K562 (cell line): ENCODE results near the gene FBXW2. TPM values are rescaled to one million over a fixed set of nuclear protein-coding genes. Genes with fewer than 3 reads are reported as not detected.

Experiments used
- ATAC-seq: fragments of 200-7000 bp; cut with Tn5 transposase; 3 replicates; pipeline ENCODE4 v1.9.1; 2020; ENCODE audit warnings: moderate library complexity
- BruUV-seq: library from RNA; stranded (reverse); fragments of 400-500 nt; replicated peaks from 2 replicates; lab custom pipeline; 2021; lab: Mats Ljungman, UMichigan
- CTCF ChIA-PET: fragments of 300-600 bp; formaldehyde crosslinking; extraction: SDS; loops from one replicate; lab custom pipeline; 2021; ENCODE audit warnings: low intra/inter-chr PET ratio; lab: Yijun Ruan, JAX
- POLR2A ChIA-PET: fragments of 300-600, 350-650 bp; sonication (Branson Sonifier 250); formaldehyde crosslinking; extraction: SDS; loops from one replicate; lab custom pipeline; 2021; ENCODE audit warnings: antibody characterized with exemption, inconsistent platforms; lab: Yijun Ruan, JAX
- DNase-seq, 4 experiments: peaks; one replicate each; pipeline versions ENCODE4 v3.0.0 to v3.0.0-alpha.2; 2011 to 2018; ENCODE audit warnings: low spot score in 3 of 4, mixed read lengths in 3 of 4; ENCODE audit errors: extremely low read depth in 1 of 4
- FAIRE-seq: peaks from 2 replicates; lab custom pipeline; 2011; peaks lifted over from hg19 to GRCh38; lab: Jason Lieb, UNC
- H2AFZ ChIP-seq: 2 replicates; pipeline ENCODE4 v1.6.0; 2011; ENCODE audit warnings: low read depth, low read length, control low read depth, inconsistent platforms
- H3K27ac ChIP-seq: fragments of 200-600 bp; 3 replicates; pipeline ENCODE4 v1.8.0; 2011; ENCODE audit warnings: low read depth, mild to moderate bottlenecking, control low read depth, inconsistent platforms, low read length, moderate library complexity, mixed read lengths; ENCODE audit errors: extremely low read depth
- H3K27me3 ChIP-seq, 2 experiments: fragments of 300-600 bp in 1 of 2; 2 replicates in 1 of 2; 3 replicates in 1 of 2; pipeline versions ENCODE4 v1.6.0 to v1.8.0; 2011; ENCODE audit warnings: inconsistent platforms in 2 of 2, low read length in 2 of 2, mild to moderate bottlenecking in 1 of 2, mixed read lengths in 1 of 2, moderate library complexity in 1 of 2; ENCODE audit not compliant: control insufficient read depth in 2 of 2, insufficient read depth in 2 of 2
- H3K36me3 ChIP-seq: fragments of 300-600 bp; 3 replicates; pipeline ENCODE4 v1.8.0; 2011; ENCODE audit warnings: mild to moderate bottlenecking, low read length, inconsistent platforms; ENCODE audit not compliant: control insufficient read depth, insufficient read depth
- H3K4me1 ChIP-seq, 2 experiments: fragments of 200-600 bp in 1 of 2; replicated peaks in 1 of 2; 2 replicates in 1 of 2; 3 replicates in 1 of 2; pipeline versions ENCODE4 v1.5.1 to v1.8.0; 2011; ENCODE audit warnings: inconsistent platforms in 2 of 2, low read length in 2 of 2, mild to moderate bottlenecking in 1 of 2, mixed read lengths in 1 of 2, moderate library complexity in 1 of 2; ENCODE audit not compliant: control insufficient read depth in 2 of 2, insufficient read depth in 2 of 2
- H3K4me2 ChIP-seq: 2 replicates; pipeline ENCODE4 v1.6.1; 2011; ENCODE audit warnings: low read length, control low read depth, inconsistent platforms, mixed read lengths; ENCODE audit not compliant: insufficient read depth
- H3K4me3 ChIP-seq: fragments of 200-600 bp; sonication (generic), shearing (Covaris generic); 2 replicates; pipeline ENCODE4 v1.5.1; 2016; ENCODE audit warnings: control low read depth, inconsistent platforms
- H3K79me2 ChIP-seq: fragments of 200-600 bp; 3 replicates; pipeline ENCODE4 v1.8.0; 2011; ENCODE audit warnings: low read length, inconsistent platforms; ENCODE audit not compliant: control insufficient read depth, insufficient read depth
- H3K9ac ChIP-seq, 2 experiments: 2 replicates each; pipeline versions ENCODE4 v1.6.0 to v1.6.1; 2011; ENCODE audit warnings: low read depth in 2 of 2, low read length in 2 of 2, control low read depth in 1 of 2, inconsistent platforms in 1 of 2, mild to moderate bottlenecking in 1 of 2, mixed read lengths in 1 of 2; ENCODE audit not compliant: insufficient read depth in 1 of 2
- H3K9me1 ChIP-seq: one replicate; pipeline ENCODE4 v1.6.0; 2011; ENCODE audit warnings: inconsistent platforms, mild to moderate bottlenecking, low read length, moderate library complexity; ENCODE audit not compliant: control insufficient read depth, insufficient read depth
- H3K9me3 ChIP-seq: replicated peaks from 2 replicates; pipeline ENCODE4 v1.5.1; 2011; ENCODE audit warnings: low read depth, low read length, inconsistent platforms; ENCODE audit not compliant: control insufficient read depth, insufficient read depth
- H4K20me1 ChIP-seq: replicated peaks from 2 replicates; pipeline ENCODE4 v1.6.1; 2011; ENCODE audit warnings: low read length, inconsistent platforms, mixed read lengths; ENCODE audit not compliant: control insufficient read depth, insufficient read depth
- CBX1 ChIP-seq: sonication (generic); IDR thresholded peaks from 2 replicates; pipeline ENCODE4 v1.6.1; 2016; ENCODE audit warnings: antibody characterized with exemption, low read depth, mild to moderate bottlenecking
- HSF4 ChIP-seq: fragments of 250-450 bp; sonication (Bioruptor Pico); IDR thresholded peaks from 2 replicates; pipeline ENCODE4 v2.1.2; 2022; ENCODE audit warnings: mild to moderate bottlenecking, moderate library complexity, borderline replicate concordance
- NCOA6 ChIP-seq: fragments of 450-650 bp; IDR thresholded peaks from 2 replicates; pipeline ENCODE4 v1.6.1; 2017; ENCODE audit warnings: mild to moderate bottlenecking
- NR2C1 ChIP-seq, 2 experiments: fragments of 450-650 bp; IDR thresholded peaks; 2 replicates each; pipeline ENCODE4 v1.6.1; 2017; ENCODE audit warnings: mild to moderate bottlenecking in 2 of 2, antibody characterized with exemption in 1 of 2, inconsistent platforms in 1 of 2, missing compliant biosample characterization in 1 of 2, missing genetic modification characterization in 1 of 2
- POLR2AphosphoS2 ChIP-seq: IDR thresholded peaks from 2 replicates; pipeline ENCODE4 v1.6.1; 2012; ENCODE audit warnings: low read length, improper control_type of control experiment
- SIRT6 ChIP-seq: IDR thresholded peaks from one replicate; pipeline ENCODE4 v1.6.1; 2012; ENCODE audit warnings: low read depth, mild to moderate bottlenecking, control low read depth, inconsistent platforms, low read length, moderate library complexity
- TGIF2 ChIP-seq: sonication (generic); formaldehyde crosslinking; IDR thresholded peaks from 2 replicates; pipeline ENCODE4 v1.8.1; 2022; ENCODE audit warnings: mild to moderate bottlenecking, missing genetic modification reagents, moderate library complexity
- ZBTB49 ChIP-seq: sonication (generic); formaldehyde crosslinking; IDR thresholded peaks from 2 replicates; pipeline ENCODE4 v1.8.0; 2022; ENCODE audit warnings: missing genetic modification reagents, mild to moderate bottlenecking, borderline replicate concordance
- ZFPM2 ChIP-seq: fragments of 250-450 bp; sonication (Bioruptor Pico); IDR thresholded peaks from 2 replicates; pipeline ENCODE4 v1.5.1; 2022; ENCODE audit warnings: mild to moderate bottlenecking
- ZNF280B ChIP-seq: fragments of 250-450 bp; sonication (Bioruptor Pico); IDR thresholded peaks from 2 replicates; pipeline ENCODE4 v1.5.1; 2021; ENCODE audit warnings: mild to moderate bottlenecking
- WGBS: fragments of 100-300 bp; shearing (Covaris generic); methylation state at CpG from one replicate; pipeline ENCODE4 v1.1.6; 2016; ENCODE audit warnings: low coverage, mixed read lengths; ENCODE audit not compliant: insufficient coverage; ENCODE audit errors: missing lambda C conversion rate; 5-methylcytosine and 5-hydroxymethylcytosine counted together
- in situ Hi-C: fragments of 300-500 bp; cut with MboI; formaldehyde crosslinking; loops from 4 replicates; pipeline ENCODE4 v1.15.0; 2018; ENCODE audit warnings: inconsistent platforms, mixed read lengths
- intact Hi-C: fragments of 100-400 bp; cut with micrococcal nuclease; formaldehyde crosslinking; loops from 2 replicates; pipeline ENCODE4 v1.14.2; 2022
- polyA plus RNA-seq, 8 experiments: library from polyadenylated mRNA; depleted of rRNA in 4 of 8; stranded (reverse) in 5 of 8; unstranded in 3 of 8; fragments of >200 nt; fragmentation: Nextera tagmentation in 2 of 8; fragmentation: Illumina TruSeq in 1 of 8; extraction: Ambion mirVana in 2 of 8; extraction: Trizol in 1 of 8; gene quantifications; 2 replicates each; pipeline versions ENCODE4 v1.2.1 to v1.2.3, GENCODE V29; 2011 to 2014; ENCODE audit warnings: inconsistent platforms in 1 of 8, missing spikeins in 1 of 8
- total RNA-seq, 7 experiments: library from RNA; depleted of rRNA in 6 of 7; stranded (reverse); fragments of >200 nt in 6 of 7; fragmentation: Illumina TruSeq in 2 of 7; extraction: Trizol in 2 of 7; gene quantifications; 2 replicates each; pipeline versions ENCODE4 v1.2.1 to v1.2.3, GENCODE V29; 2011 to 2021; ENCODE audit warnings: low replicate concordance in 1 of 7
- TF ChIP-seq, protein P1 (sequence below): fragments of 250-450 bp; sonication (Bioruptor Pico); IDR thresholded peaks from 2 replicates; pipeline ENCODE4 v1.8.0; 2022; ENCODE audit warnings: inconsistent platforms

Gene FBXW2
- total and polyA plus RNA-seq, 9 of the 15 experiments (the other 6 are each of a cell fraction or from before 2014, with no cell fraction given): 2.5 to 57.8 (median 28.1) TPM

DNA sequence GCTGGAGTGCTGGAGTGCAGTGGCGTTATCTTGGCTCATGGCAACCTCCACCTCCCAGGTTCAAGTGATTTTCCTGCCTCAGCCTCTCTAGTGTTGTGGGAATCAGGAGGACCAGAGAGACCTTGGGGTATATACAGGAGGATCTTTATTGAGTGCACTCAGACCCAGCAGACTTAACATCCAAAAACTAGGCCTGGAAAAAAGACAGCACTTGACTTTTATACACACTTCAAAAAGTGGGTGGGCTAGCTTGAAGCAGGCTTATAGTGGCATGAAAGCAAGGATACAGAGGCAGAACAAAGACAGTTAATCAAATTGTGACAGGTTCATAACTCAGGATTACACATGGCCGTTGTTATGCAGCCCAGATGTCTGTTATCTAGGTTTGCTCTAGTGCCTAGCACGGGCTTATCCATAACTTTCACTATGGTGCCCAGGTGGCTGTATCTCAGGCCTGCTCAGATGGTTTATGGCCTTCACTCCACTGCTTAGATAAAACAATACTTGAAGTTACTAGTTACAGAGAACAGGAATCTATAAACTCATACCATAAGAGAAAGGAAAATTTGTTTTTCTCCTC lies 11.7 kb upstream of the FBXW2 start (continued):
- TF ChIP-seq CBX1 (peak; percentile 74; the same call in 1 of the 2 replicates), ZNF280B (CRISPR knock-in tag) (peak; percentile 87)

DNA sequence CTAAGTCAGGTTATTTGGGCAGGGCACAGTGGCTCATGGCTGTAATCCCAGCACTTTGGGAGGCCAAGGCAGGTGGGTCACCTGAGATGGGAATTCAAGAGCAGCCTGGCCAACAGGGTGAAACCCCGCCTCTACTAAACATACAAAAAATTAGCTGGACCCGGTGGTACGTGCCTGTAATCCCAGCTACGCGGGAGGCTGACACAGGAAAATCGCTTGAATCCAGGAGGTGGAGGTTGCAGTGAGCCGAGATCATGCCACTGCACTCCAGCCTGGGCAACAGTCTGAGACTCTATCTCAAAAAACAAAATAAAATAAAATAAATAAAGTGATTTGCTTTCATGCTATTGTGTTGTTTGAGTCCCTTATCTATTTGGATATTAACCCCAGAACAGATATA lies 8.2 kb upstream of the FBXW2 start:
- Histone ChIP-seq H3K36me3 (no peaks in the 10 kb centered on the region), H3K9ac (no peak overlapping the region), H3K9me1 (no peaks in the 10 kb centered on the region), H3K4me1 (no peaks in the 10 kb centered on the region), H3K9me3 (peaks cover 6% of the 10 kb centered on the region), H3K4me3 (no peak overlapping the region), H3K27ac (no peak overlapping the region), H2AFZ (no peak overlapping the region), H3K27me3 (no peaks in the 10 kb centered on the region), H3K79me2 (no peaks in the 10 kb centered on the region), H4K20me1 (no peaks in the 10 kb centered on the region), H3K4me2 (no peak overlapping the region)
- in situ Hi-C loops (no loop called here), intact Hi-C loops (no loop called here)
- TF ChIP-seq ZBTB49 (no peak), TGIF2 (CRISPR knock-in tag) (no peak), NCOA6 (no peak), NR2C1 (IDR thresholded peaks at IDR 0.05) (no peak), NR2C1 (tag; IDR thresholded peaks at IDR 0.05) (no peak), ZFPM2 (CRISPR knock-in tag) (no peak), HSF4 (CRISPR knock-in tag) (no peak), POLR2AphosphoS2 (no peak), SIRT6 (no peak)
- TF ChIP-seq, protein P1, sequence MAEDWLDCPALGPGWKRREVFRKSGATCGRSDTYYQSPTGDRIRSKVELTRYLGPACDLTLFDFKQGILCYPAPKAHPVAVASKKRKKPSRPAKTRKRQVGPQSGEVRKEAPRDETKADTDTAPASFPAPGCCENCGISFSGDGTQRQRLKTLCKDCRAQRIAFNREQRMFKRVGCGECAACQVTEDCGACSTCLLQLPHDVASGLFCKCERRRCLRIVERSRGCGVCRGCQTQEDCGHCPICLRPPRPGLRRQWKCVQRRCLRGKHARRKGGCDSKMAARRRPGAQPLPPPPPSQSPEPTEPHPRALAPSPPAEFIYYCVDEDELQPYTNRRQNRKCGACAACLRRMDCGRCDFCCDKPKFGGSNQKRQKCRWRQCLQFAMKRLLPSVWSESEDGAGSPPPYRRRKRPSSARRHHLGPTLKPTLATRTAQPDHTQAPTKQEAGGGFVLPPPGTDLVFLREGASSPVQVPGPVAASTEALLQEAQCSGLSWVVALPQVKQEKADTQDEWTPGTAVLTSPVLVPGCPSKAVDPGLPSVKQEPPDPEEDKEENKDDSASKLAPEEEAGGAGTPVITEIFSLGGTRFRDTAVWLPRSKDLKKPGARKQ (CRISPR knock-in tag): no peak
- no peak for FAIRE-seq
- no peak for DNase-seq
- no peak for ATAC-seq
- ChIA-PET CTCF (no interaction called here), POLR2A (interaction anchor here (2.2 kb wide), 1 partner anchor 8 kb away, joined by 7 read pairs; the partner anchor contains the start of gene FBXW2)
- WGBS: 73% methylated on average over 7 of the region's 7 CpGs
- BruUV-seq: no TSS peak
